Measurements from ENCODE around the gene ECHS1.

GRCh38 chr10:133377818-133378250 lies 4.7 kb upstream of the ECHS1 start:
- TF ChIP-seq CTCF (IDR thresholded peaks at IDR 0.05), result no peak
- TF ChIP-seq POLR2AphosphoS5 (IDR thresholded peaks at IDR 0.05), result no peak
- TF ChIP-seq EP300 (IDR thresholded peaks at IDR 0.05), result no peak
- TF ChIP-seq POLR2A (IDR thresholded peaks at IDR 0.05), result no peak

Data from suprapubic skin (tissue), 4 donors.